Fibroblast of lung (primary cell): Measurements from ENCODE around the gene THPO. TPM values are rescaled to one million over a fixed set of nuclear protein-coding genes. Genes with fewer than 3 reads are reported as not detected.

ENCODE experiments used
- DNase-seq, 2 donors: peaks; one replicate each; pipeline versions ENCODE4 v3.0.0 to v3.0.0-alpha.2; 2010; ENCODE audit warnings: low read depth in 2 of 2
- H2AFZ ChIP-seq: 2 replicates; pipeline ENCODE4 v1.5.1; 2012; ENCODE audit warnings: low read length, control low read depth, inconsistent platforms
- H3K27ac ChIP-seq: 2 replicates; pipeline ENCODE4 v1.5.1; 2011; ENCODE audit warnings: low read length, control low read depth; ENCODE audit not compliant: insufficient read depth
- H3K27me3 ChIP-seq: 2 replicates; pipeline ENCODE4 v1.5.1; 2011; ENCODE audit warnings: mild to moderate bottlenecking, low read length; ENCODE audit not compliant: control insufficient read depth, insufficient read depth
- H3K36me3 ChIP-seq: 2 replicates; pipeline ENCODE4 v1.5.1; 2011; ENCODE audit warnings: low read length; ENCODE audit not compliant: control insufficient read depth, insufficient read depth
- H3K4me1 ChIP-seq: 2 replicates; pipeline ENCODE4 v1.5.1; 2011; ENCODE audit warnings: low read length; ENCODE audit not compliant: control insufficient read depth, insufficient read depth; ENCODE audit errors: extremely low read depth
- H3K4me2 ChIP-seq: 2 replicates; pipeline ENCODE4 v1.5.1; 2011; ENCODE audit warnings: low read length, control low read depth; ENCODE audit not compliant: insufficient read depth; ENCODE audit errors: extremely low read depth
- H3K4me3 ChIP-seq, 4 experiments: fragments of 200-600 bp in 1 of 4; sonication (generic) in 1 of 4; replicated peaks in 1 of 4; 2 replicates each; pipeline ENCODE4 v1.5.1; 2011 to 2016; ENCODE audit warnings: low read length in 4 of 4, low read depth in 3 of 4, mild to moderate bottlenecking in 3 of 4, control low read depth in 2 of 4, inconsistent platforms in 1 of 4, mixed read lengths in 1 of 4; ENCODE audit not compliant: insufficient read depth in 1 of 4; ENCODE audit errors: control extremely low read depth in 1 of 4
- H3K79me2 ChIP-seq: 2 replicates; pipeline ENCODE4 v1.5.1; 2012; ENCODE audit warnings: mild to moderate bottlenecking, low read length, inconsistent platforms; ENCODE audit not compliant: control insufficient read depth, insufficient read depth
- H3K9ac ChIP-seq: 2 replicates; pipeline ENCODE4 v1.5.1; 2011; ENCODE audit warnings: mild to moderate bottlenecking, low read length, control low read depth; ENCODE audit not compliant: insufficient read depth
- H3K9me3 ChIP-seq: 2 replicates; pipeline ENCODE4 v1.5.1; 2012; ENCODE audit warnings: low read depth, low read length; ENCODE audit not compliant: control insufficient read depth, insufficient read depth
- H4K20me1 ChIP-seq: 2 replicates; pipeline ENCODE4 v1.5.1; 2011; ENCODE audit warnings: low read length; ENCODE audit not compliant: control insufficient read depth, insufficient read depth; ENCODE audit errors: extremely low read depth
- CTCF ChIP-seq, 2 donors: IDR thresholded peaks in 1 of 2; conservative IDR thresholded peaks in 1 of 2; 1 replicate in 1 of 2; 2 replicates in 1 of 2; pipeline ENCODE4 v1.5.1; 2011 to 2012; ENCODE audit warnings: low read length in 2 of 2, control low read depth in 1 of 2, inconsistent platforms in 1 of 2, low read depth in 1 of 2, mild to moderate bottlenecking in 1 of 2
- EZH2 ChIP-seq: IDR thresholded peaks from 2 replicates; pipeline ENCODE4 v1.5.1; 2012; ENCODE audit warnings: low read length, control low read depth, mild to moderate bottlenecking; ENCODE audit errors: missing control alignments
- polyA plus RNA-seq, 2 donors: library from polyadenylated mRNA; depleted of rRNA in 1 of 2; stranded (reverse) in 1 of 2; unstranded in 1 of 2; fragments of >200 nt; gene quantifications; 2 replicates each; pipeline ENCODE4 v1.2.1, GENCODE V29; 2011 to 2012; ENCODE audit warnings: missing spikeins in 1 of 2
- total RNA-seq: library from RNA; depleted of rRNA; stranded (reverse); fragments of >200 nt; gene quantifications from 2 replicates; pipeline ENCODE4 v1.2.1, GENCODE V29; 2014

The THPO gene
- total and polyA plus RNA-seq, 2 donors (not counting 1 experiment from before 2014, with no cell fraction given), result 0.27 to 0.50 TPM

- no peaks in the 10 kb centered on the region for H3K9me3 ChIP-seq
- TF ChIP-seq EZH2 (no peak), CTCF (conservative IDR thresholded peaks at IDR 0.05 in 1 of 2, IDR thresholded peaks at IDR 0.05 in 1 of 2; ENCODE audit: low read depth in 1 of 2, low read length in 2 of 2) (no peak)
- H3K4me3 ChIP-seq, result no peak overlapping the region
- H3K79me2 ChIP-seq, result no peaks in the 10 kb centered on the region
- no peaks in the 10 kb centered on the region for H4K20me1 ChIP-seq
- H3K27ac ChIP-seq, result no peak overlapping the region
- no peak for DNase-seq
- H3K27me3 ChIP-seq, result peaks cover 5% of the 10 kb centered on the region
- H3K4me2 ChIP-seq, result no peak overlapping the region
- no peaks in the 10 kb centered on the region for H3K36me3 ChIP-seq
- H3K4me1 ChIP-seq, result no peaks in the 10 kb centered on the region
- H2AFZ ChIP-seq, result no peak overlapping the region
- H3K9ac ChIP-seq, result no peak overlapping the region
Measured at GRCh38 chr3:184395320-184395660, 17.3 kb upstream of the THPO start.

GRCh38 chr3:184391266-184391665 is 13.3 kb upstream of the THPO start:
- H3K9ac ChIP-seq, result no peak overlapping the region
- peaks cover 5% of the 10 kb centered on the region for H3K27me3 ChIP-seq

GRCh38 chr3:184389935-184390528 is 12.0 kb upstream of the THPO start:
- no peak for DNase-seq
- Histone ChIP-seq H3K4me3 (no peak overlapping the region), H3K4me1 (no peaks in the 10 kb centered on the region), H4K20me1 (no peaks in the 10 kb centered on the region), H3K27ac (no peak overlapping the region), H3K9ac (no peak overlapping the region), H3K79me2 (no peaks in the 10 kb centered on the region), H3K36me3 (no peaks in the 10 kb centered on the region), H3K4me2 (no peak overlapping the region), H3K9me3 (no peaks in the 10 kb centered on the region), H3K27me3 (peaks cover 2% of the 10 kb centered on the region), H2AFZ (no peak overlapping the region)
- TF ChIP-seq CTCF (conservative IDR thresholded peaks at IDR 0.05 in 1 of 2, IDR thresholded peaks at IDR 0.05 in 1 of 2; ENCODE audit: low read depth in 1 of 2, low read length in 2 of 2) (no peak), EZH2 (no peak)

More at GRCh38 chr3:184391266-184391665, 13.3 kb upstream of the THPO start:
- TF ChIP-seq CTCF (conservative IDR thresholded peaks at IDR 0.05 in 1 of 2, IDR thresholded peaks at IDR 0.05 in 1 of 2; ENCODE audit: low read depth in 1 of 2, low read length in 2 of 2), result no peak
- Histone ChIP-seq H3K4me1 (no peaks in the 10 kb centered on the region), H3K4me3 (no peak overlapping the region), H3K4me2 (no peak overlapping the region), H4K20me1 (no peaks in the 10 kb centered on the region), H2AFZ (no peak overlapping the region), H3K9me3 (no peaks in the 10 kb centered on the region), H3K79me2 (no peaks in the 10 kb centered on the region), H3K36me3 (no peaks in the 10 kb centered on the region), H3K27ac (no peak overlapping the region)
- DNase-seq, result no peak
